ENCODE results near the gene SLC25A21.

The SLC25A21 gene

DNA sequence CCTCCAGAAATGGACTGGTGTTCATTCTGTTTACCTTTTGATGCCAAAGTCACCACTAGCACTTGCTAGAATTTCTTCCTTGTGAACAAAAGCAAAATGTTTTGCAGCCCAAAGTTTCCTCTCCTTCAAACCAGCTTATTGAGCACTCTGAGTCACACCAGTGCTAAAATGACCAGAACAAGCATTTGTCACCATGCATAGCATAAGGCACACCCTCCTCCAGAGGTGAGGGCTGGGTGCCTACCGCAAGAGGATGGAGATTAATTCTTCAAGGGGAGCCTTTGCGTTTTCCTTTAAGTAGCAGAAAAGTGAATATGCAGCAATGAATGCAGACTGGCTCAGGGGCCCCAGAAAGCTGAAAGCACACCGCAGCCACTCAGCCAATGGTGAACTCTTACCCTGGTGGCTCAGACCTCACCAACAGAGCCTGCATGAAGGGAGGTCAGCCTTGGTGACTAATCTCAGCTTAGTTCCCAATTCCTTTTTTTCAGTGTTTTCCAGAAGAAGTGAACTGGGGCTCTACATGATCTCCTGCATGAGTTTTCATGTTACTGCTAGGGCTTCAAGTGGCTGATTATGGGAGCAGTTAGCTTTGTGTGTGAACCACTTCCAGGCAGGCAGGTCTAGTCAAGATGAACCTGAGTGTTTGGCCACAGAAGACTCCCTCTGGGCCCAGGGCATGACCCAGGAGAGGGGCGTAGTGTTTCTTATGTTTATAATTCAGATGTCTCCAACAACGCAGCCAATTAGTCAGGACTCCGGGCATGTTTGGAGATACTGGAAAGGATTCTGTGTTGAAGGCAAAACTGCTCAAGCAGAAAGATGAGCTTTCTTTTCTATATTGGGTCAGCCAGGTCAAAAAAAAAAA lies 414.4 kb downstream of the SLC25A21 start:
- no peak for DNase-seq (ENCODE audit: low read depth)

DNA sequence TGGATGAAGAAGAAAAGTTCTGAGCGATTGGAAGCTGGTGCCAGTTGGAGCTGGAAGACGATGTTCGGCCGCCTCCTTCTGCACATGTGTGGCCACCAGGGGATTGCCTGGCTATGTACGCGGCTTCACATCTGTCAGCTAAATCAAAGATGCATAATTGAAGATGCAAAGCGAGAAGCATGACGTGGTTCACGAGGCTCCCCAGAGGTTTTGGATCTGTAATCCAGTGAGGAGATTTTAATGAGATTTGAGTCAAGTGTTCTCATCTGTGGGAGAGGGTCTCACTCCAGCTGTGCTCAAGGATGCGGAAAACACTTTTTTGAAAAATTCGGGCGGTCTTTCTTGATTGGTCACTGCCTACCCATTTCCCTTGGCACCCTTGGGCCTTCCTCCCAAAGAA lies 416.2 kb downstream of the SLC25A21 start:
- no peak for DNase-seq (ENCODE audit: low read depth)

DNA sequence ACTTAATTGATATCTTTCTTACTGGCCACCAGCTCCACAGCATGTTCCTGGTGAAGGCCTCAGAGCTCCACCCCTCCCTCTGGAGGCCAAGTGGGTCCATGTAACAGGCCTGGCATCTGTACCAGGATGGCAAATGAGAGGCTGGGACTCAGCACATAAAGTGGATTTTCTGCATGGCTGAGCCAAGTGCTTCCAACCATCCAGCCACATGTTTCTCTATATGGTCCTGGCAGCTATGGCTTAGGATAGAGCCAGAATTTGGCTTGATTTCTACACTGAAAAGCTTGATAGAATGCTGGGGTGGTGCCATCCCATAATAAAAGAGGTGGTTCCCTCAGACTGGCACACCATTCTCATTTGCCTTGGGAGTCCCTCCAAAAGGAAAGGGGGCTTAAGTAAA lies 416.6 kb downstream of the SLC25A21 start:
- DNase-seq (ENCODE audit: low read depth): no peak

DNA sequence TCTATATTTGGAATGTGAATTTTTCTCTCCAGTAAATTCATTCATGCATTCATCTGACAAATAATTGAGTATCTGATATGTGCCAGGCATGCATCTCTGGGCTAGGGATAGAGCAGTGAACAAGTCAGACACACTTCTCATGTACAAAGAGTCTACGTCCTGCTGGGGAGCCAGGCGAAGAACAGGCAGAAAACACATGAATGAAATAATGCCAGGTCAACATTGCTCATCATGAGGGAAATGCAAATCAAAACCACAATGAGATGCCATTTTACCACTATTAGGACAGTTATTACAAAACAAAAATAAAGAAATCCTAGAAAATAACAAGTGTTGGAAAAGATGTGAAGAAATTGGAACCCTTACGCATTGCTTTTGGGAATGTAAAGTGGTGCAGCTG lies 420.5 kb downstream of the SLC25A21 start:
- DNase-seq (ENCODE audit: low read depth): no peak

DNA sequence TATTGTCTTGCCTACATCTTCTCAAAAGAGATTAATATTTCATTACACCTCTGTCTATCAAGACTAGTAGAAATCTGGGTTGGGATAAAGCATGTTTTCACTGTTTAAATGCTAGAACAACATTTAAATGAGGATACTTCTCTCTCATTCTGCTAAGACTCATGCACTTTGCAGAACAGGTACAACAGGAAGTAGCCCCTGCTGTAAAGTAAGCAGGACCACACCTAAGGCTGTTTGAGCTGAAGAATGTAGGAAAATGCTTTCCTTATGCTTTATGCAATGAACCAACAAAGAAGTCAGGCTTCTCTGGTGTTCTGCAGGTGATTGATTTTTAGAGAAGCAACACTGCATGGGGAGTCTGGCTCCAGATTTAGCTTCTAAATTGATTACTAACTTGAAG lies 421.3 kb downstream of the SLC25A21 start:
- DNase-seq (ENCODE audit: low read depth): no peak

DNA sequence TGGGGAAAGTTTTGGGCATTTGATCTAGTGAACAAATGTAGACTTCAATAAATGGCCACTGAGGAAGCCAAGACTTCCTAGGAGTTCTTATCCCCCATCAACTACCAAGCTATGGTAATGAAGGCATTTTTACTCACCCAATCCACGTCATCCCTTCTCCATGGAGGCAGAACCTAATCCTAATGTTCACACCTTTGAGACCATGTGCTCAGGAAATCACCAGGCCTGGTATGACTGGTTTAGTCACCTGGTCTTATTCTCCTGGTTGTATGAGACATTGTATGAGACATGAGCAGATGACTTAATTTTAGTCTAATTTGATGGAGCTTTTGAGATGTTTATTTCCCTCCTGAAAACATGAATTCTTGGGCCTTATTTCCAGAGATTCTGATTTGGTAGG lies 422.2 kb downstream of the SLC25A21 start:
- no peak for DNase-seq (ENCODE audit: low read depth)

DNA sequence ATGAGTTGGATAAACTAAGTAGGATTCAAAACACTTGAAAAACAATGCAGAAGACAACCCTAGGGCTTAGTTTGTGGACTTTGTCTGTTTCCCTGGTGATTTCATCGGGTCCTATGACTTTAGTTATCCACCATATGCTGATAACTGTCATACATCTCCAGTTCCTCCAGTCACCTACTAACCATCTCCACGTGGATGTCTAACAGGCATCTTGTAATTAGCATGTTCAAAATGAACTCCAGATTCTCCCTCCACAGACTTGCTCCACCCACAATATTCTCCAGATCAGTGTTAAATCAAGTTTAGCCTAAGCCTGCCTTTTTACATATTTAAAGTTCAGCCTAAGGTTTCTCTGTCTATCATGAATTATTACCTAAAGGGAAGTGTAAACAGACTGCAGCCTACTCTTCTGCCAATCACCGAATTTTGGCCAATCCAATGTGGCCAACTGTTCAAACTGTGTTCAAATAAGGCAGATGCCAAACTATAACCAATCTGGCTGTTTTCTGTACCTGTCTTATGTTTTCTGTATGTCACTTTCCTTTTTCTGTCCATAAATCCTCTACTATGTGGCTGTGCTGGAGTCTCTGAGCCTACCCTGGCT lies 423.7 kb downstream of the SLC25A21 start:
- no peak for DNase-seq (ENCODE audit: low read depth)

DNA sequence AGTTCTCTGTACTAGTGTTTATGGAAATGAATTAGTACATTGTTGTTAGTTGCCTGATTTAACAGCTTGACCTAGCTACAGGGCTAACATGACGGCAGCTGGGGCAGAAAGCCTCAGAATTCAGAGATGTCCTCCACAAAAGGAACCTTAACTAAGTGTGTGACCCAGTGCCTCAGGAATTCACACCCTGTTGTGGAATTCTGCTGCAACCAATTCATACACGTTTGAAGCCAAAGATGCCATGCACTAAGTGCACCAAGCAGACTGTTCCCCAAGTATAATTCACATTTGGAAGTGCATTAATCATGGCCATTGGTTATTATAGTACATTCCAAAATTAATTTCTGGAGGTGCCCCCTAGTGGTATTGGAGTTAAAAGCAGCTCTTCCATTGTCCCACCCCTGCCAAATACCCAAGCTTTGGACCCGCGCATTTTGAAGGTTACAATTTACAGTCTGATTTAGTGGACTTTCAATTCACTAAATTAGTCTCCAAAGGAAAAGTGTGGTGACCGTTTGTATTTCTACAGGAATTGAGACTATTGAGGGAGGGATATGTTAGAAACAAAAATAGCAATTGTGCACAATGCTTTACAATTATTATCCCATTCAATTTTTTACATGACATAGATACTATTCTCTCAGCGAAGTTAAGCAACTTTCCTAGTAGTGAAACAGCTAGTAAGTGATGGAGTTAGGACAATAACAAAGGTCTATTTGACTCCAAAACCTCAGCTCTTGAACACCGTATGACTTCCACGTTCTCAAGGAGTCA lies 424.8 kb downstream of the SLC25A21 start:
- DNase-seq (ENCODE audit: low read depth): no peak

DNA sequence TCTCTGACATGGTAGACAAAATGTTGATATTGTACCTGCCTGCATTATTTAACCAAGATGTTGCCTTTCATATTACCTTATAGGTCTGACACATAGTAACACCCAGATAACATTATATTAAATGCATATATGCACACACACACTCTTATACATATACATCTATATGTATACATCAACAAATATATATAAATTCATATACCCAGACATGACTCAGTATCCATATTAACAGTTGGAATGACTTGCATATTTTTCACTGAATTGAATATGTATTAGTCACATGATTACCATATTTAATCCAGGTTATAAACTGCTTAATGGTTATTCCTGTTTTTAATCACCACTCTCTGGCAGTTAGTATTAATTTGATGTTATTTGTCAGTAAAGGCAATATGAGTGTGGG lies 425.5 kb downstream of the SLC25A21 start:
- no peak for DNase-seq (ENCODE audit: low read depth)

DNA sequence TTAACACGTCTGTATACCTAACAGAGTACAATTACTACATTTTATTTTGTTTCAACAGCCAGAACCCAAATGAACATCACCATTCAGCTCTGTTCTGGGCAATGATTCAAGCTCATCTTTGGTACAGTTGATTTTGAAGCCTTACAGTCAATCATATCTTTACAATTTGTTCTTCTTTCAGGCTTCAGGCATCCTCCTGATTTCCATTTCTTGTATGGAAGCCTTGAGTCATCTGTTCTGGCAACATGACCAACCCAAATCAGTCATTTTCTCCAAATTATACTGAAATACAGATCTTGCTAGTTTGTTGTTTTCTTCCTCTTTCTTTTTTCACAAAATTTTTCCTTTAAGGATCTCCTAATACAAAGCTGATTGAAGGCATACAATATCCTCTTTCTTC lies 430.5 kb downstream of the SLC25A21 start:
- no peak for DNase-seq (ENCODE audit: low read depth)

DNA sequence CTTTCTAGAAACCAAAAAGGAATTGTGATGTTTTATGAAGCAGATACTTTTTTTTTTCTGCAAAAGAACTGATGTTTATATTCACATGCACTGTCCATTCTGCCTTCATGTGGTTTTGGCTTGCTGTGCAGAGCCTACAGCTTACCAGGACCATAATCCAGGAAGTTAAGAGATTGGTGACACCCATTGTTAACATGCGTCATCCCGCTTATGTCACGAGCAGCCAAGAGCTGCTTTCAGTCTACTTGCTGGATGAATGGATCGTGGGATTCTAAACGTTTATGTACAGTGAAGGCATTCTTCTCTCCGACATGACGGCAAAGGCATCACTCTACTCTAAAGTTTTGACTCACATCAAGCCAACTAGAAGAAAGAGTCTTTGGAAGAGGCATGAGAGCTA lies 434.1 kb downstream of the SLC25A21 start:
- no peak for DNase-seq (ENCODE audit: low read depth)

DNA sequence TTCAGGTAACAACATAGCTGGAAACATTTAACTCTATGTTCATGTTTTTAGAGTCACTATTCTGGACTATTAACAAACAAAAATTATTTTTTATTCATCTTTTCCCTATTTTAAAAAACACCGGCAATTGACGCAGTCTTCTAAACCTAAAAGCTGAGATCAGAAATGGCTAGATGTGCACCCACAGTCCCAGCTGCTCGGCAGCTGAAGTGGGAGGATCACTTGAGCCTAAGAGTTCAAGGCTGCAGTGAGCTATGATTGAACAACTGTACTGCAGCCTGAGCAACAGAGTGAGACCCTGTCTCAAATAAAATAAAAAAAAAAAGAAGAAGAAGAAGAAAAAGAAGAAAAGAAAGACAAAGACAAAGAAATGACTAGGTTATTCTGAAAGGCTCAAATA lies 446.3 kb downstream of the SLC25A21 start:
- DNase-seq (ENCODE audit: low read depth): no peak

DNA sequence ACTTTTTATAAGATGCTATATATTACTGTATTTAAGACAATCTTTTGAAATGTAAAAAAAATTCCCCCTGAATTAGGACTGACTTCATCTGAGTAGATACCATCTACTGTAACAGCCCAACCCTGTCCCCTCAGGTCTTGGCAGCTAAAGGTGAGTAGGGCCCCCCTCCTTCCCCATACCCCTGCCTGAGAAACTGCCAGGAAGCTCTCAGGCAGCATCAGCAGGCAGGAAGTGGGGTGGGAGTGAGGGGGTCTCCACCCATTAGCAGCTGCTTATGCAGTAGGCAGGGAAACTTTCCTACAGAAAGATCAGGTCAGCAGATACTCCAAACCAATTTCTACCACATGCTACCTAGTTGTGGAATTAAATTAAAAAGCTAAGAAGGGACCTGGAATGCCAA lies 448.2 kb downstream of the SLC25A21 start:
- no peak for DNase-seq (ENCODE audit: low read depth)

DNA sequence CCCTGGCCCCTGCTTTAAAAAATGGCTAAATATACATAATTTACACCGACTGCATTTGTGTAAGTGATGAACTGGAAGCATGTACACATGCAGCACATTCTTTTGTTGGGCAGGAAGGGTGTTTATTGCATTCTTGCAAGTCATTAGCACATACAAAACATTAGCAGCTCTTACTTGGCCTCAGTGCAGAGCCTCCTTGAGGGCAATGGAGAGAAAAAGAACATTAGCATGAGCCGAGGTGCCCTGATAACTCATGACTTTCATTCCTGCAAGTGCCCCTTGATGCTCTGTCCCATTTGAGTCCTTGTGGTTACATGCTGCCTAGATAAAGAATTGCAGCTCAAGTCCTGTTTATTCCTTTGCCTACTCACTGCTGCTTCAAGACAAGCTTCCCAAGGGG lies 448.9 kb downstream of the SLC25A21 start:
- DNase-seq (ENCODE audit: low read depth): no peak

DNA sequence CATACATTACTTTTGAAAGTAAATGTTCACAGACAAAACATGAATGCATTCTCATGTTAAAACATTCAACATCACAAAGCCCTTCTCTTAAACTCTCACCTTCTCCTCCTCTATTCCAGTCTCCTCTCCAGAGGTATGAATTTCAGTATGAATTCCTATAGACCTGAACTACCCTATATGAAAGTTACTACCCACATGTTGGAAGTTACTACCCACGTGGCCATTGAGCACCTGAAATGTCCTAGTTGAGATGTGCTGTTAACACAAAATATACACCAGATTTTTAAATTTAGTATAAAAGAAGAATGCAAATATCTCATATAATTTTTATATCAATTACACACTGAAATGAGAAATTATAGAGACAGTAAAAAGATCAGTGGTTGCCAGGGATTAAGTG lies 450.5 kb downstream of the SLC25A21 start:
- no peak for DNase-seq (ENCODE audit: low read depth)

DNA sequence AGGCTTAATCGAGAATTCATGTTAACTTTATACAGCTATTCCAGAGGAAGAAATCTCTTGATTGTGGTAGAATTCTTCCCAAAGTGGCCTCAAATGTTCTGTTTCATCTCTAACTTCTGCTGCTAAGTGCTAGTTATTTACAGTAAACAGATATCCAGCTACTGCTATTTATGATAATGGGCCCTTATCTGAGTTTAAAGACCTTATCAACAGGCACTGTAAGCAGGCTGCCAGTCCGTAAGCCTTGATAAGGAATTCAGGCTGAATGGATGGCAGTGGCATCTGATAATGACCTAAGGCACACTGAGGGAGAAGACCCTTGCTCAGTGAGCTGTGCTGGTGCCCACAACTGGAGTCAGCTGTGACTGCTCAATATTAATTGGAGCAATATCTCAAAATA lies 451.7 kb downstream of the SLC25A21 start:
- DNase-seq (ENCODE audit: low read depth): no peak

DNA sequence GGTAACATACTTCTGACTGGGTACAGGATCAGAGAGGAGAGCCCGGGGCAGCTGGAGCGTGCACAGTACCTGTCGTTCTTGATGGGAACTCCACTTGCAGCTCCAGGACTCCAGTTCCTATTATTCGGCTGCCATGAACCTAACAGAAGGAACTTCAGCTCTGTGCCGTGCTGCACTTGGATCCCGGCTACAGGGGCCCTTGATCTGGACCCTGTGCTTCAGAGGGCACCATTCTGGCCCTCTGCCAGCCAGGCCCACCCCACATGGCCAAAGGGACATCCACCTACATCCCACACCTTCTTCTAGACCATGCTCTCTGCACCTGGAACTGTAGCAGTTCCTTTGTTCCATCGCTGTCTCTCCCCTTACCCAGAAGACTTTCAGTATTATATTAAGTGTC lies 452.6 kb downstream of the SLC25A21 start:
- DNase-seq (ENCODE audit: low read depth): no peak

DNA sequence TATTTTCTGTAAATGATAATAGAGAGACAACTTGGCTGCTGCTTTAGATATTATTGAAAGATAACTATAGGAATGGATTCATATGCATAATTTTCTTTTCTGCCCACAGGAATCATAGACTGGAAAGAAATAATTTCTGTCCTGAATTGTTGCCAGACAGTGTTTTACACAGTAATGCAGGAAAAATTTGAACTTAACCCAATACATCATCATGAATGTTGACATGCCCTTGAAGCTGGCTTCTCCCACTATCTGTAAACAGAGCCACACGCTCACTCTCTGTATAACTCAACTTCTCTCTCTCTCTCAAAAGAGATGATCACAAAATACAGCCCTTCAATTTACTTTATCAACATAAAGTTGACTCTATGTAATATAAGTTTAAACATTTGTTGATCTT lies 454.2 kb downstream of the SLC25A21 start:
- DNase-seq (ENCODE audit: low read depth): no peak

DNA sequence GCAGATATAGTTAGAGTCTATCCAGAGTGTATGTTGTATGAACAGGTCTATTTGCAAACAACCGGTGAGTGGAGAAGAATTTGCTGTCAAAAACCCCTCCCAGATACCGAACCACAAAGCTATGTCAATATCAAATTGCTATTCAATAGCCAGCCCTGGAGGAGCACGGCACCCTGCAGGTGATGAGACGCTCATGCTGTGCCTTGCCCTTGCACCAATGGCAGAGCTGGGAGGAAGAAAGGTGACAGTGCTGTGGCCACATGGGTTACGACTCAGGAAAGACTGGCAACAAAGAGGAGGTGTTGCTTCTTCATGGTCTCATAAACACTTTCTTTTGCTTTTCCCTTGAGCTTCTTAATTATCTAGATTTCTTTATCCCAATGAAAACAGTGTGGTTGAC lies 455.0 kb downstream of the SLC25A21 start:
- no peak for DNase-seq (ENCODE audit: low read depth)

DNA sequence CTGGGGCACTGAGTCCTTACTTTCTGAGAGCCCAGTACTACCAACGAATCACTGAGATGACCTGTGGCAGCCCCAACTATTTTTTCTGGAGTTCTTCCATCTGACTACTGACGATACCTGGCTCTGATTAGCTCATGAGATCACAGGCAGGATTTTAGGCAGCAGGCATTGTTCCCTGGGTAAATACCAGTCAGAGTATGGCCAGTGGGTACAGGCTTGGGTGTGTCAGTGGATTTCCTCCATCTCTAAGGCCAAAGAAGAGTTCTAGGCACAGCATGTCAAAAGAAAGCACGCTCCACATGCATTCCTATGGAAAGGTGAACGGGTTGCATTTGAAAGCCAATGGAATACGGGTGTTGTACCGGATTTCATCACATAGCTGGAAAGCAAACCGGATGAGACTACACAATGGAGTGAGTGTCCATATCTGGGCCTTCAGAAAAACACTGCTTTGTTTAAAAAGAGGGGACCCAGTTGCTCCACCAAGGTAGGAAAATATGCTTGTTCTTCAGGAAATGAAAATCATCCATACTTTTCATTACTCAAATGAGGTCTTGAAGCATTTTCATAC lies 455.7 kb downstream of the SLC25A21 start:
- no peak for DNase-seq (ENCODE audit: low read depth)

DNA sequence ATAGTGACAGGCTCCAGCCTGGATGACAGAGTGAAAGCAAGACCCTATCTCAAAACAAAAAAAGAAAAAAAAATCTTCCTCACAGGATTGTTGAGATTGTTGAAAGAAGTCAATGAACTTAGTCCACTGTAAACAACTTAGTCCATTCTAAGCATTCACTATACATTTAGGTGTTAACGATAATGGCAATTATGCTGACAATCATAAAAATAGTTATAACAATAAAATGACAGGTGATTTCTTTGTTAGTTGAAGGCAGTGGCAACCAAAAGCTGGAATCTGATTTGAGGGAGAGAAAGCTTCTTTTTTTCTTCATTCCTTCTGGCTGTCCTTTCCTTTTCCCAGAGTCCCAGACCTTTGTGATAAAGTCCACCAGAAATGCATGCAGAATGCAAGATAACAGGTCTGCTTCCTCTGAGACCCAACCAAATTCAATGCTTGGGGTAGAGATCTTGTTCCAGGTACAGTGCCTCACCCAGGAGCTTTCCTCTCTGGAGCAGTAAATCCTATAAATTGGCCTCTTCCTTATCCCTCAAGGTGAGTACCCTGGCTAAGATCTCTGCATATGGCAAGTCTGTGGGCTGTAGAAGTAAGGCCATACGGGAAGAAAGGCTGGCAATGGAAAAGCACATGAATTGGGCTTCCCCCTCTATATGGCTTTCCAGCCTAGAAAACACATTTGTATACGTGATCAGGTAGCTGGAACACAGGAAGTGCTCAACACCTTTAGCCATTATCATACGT lies 458.3 kb downstream of the SLC25A21 start:
- no peak for DNase-seq (ENCODE audit: low read depth)

DNA sequence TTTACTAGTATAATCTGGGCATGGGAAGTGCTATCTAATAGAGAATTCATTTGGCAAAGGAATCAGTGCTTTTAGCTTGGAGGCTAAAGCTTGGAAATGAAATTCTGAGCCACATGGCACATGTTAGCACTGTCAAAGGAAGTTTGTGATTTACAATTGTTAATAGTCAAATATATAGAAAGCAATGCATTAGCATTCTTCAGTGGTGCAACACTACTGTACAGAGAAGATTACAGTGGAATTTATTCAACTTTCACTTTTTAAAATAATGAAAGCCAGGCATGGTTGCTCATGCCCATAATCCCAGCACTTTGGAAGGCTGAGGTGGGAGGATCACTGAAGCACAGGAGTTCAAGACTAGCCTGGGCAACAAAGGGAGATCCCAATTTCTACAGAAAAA lies 464.8 kb downstream of the SLC25A21 start:
- no peak for DNase-seq (ENCODE audit: low read depth)

Measured in activated T-cell treated with anti-CD3 and anti-CD28 coated beads for 1 hour (primary cell).